ENCODE measurements around the gene PCDHB14. TPM values are rescaled to one million over a fixed set of nuclear protein-coding genes. Genes with fewer than 3 reads are reported as not detected.
"Not testable (repeated sequence)": the region's sequence is repeated elsewhere in the genome, so short reads cannot be mapped to it uniquely, and the experiment has no call there.

The PCDHB14 gene
- total RNA-seq, 6 experiments from 2014 or later, result 0.44 to 1.0 (median 0.86) TPM

DNA sequence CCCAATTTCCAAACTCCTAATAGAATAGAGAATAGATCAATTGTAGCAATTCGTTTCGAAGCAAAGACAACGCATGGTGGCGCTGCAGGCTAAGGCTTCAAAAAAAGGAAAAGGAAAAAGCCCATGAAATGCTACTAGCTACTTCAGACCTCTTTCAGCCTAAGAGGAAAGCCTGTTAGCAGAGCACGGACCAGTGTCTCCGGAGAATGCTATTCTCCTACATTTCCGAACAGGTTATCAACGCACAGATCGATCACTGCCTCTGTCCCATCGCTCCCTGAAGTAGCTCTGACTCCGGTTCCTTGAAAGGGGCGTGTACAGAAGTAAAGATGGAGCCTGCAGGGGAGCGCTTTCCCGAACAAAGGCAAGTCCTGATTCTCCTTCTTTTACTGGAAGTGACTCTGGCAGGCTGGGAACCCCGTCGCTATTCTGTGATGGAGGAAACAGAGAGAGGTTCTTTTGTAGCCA lies 22.1 kb downstream of the PCDHB14 start, which contains the start of gene PCDHB15:
TSS of gene PCDHB15 (plus strand) at position 146 of the 468 bp plus-strand sequence. CDS start at position 330, 184 bp downstream.
- WGBS (ENCODE audit: insufficient coverage, low coverage, low lambda C conversion rate, missing lambda C conversion rate), result 7% methylated on average over 14 of the region's 16 CpGs
- Histone ChIP-seq H3K4me1 (no peaks in the 10 kb centered on the region), H3K4me3 (no peak within 1 kb of the TSS), H3K9me3 (peaks cover 0 to 22% (median 5%) of the 10 kb centered on the region in 4 donors), H3K36me3 (no peaks in the 10 kb centered on the region), H3K27me3 (no peaks in the 10 kb centered on the region), H3K27ac (no peak within 1 kb of the TSS)
- no peak for DNase-seq
- intact Hi-C loops (cut with DNase I), result loop anchor here in 1 of 2 donors (10.0 kb wide), 1 partner anchor 170 kb away; the partner anchor contains the start of genes PCDHGA10 and PCDHGB7
- ATAC-seq, result no peak
- TF ChIP-seq CTCF (IDR thresholded peaks at IDR 0.05) (no peak), POLR2A (IDR thresholded peaks at IDR 0.05) (no peak)

DNA sequence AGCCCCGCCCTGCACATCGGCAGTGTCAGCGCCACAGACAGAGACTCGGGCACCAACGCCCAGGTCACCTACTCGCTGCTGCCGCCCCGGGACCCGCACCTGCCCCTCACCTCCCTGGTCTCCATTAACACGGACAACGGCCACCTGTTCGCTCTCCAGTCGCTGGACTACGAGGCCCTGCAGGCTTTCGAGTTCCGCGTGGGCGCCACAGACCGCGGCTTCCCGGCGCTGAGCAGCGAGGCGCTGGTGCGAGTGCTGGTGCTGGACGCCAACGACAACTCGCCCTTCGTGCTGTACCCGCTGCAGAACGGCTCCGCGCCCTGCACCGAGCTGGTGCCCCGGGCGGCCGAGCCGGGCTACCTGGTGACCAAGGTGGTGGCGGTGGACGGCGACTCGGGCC lies 23.8 kb downstream of the PCDHB14 start:
- H3K36me3 ChIP-seq, H3K27me3 ChIP-seq, H3K27ac ChIP-seq, H3K4me3 ChIP-seq, ATAC-seq, DNase-seq, H3K4me1 ChIP-seq: not testable (repeated sequence)
- 35% methylated on average over 4 of the region's 42 CpGs for WGBS (ENCODE audit: insufficient coverage, low coverage, low lambda C conversion rate, missing lambda C conversion rate)
- intact Hi-C loops (cut with DNase I), result loop anchor here in 1 of 2 donors (10.0 kb wide), 1 partner anchor 168 kb away; the partner anchor contains the start of genes PCDHGA10 and PCDHGB7
- peaks cover 0 to 23% (median 3%) of the 10 kb centered on the region in 4 donors for H3K9me3 ChIP-seq

- H3K36me3 ChIP-seq, DNase-seq, ATAC-seq, H3K27me3 ChIP-seq, H3K4me3 ChIP-seq, H3K4me1 ChIP-seq, H3K27ac ChIP-seq: not testable (repeated sequence)
- intact Hi-C loops (cut with DNase I), result loop anchor here in 1 of 2 donors (10.0 kb wide), 1 partner anchor 167 kb away; the partner anchor contains the start of genes PCDHGA10 and PCDHGB7
- peaks cover 0 to 26% (median 3%) of the 10 kb centered on the region in 4 donors for H3K9me3 ChIP-seq
- WGBS (ENCODE audit: insufficient coverage, low coverage, low lambda C conversion rate, missing lambda C conversion rate), result 61% methylated on average over 4 of the region's 34 CpGs
Measured at GRCh38 chr5:141247434-141247833, 24.3 kb downstream of the PCDHB14 start.

GRCh38 chr5:141250576-141250975 lies 27.4 kb downstream of the PCDHB14 start:
- TF ChIP-seq CTCF (IDR thresholded peaks at IDR 0.05) (no peak), POLR2A (IDR thresholded peaks at IDR 0.05) (no peak)
- DNase-seq, result no peak
- no peak for ATAC-seq
- Histone ChIP-seq H3K9me3 (peaks cover 3 to 42% (median 13%) of the 10 kb centered on the region in 4 donors), H3K27ac (no peak overlapping the region), H3K27me3 (no peaks in the 10 kb centered on the region), H3K36me3 (no peaks in the 10 kb centered on the region), H3K4me1 (no peaks in the 10 kb centered on the region), H3K4me3 (no peak overlapping the region)
- intact Hi-C loops (cut with DNase I), result no loop called here

DNA sequence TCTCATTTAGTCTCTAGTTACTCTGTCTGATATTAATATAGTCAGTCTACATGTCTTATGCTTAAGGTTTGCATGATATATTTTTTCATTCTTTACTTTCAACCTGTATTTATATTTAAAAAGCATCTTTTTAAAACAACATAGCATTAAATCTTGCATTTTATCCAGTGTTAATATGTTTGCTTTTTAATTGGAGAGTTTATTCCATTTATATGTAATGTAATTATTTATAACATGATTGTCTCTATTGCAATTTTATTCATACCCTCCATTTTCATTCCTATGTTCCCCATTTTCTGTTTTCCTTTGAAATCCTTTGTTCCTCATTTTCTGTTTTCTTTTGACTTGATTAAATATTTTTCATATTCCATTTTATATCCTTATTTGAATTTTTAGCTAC lies 35.3 kb downstream of the PCDHB14 start:
- TF ChIP-seq POLR2A (IDR thresholded peaks at IDR 0.05) (no peak), CTCF (IDR thresholded peaks at IDR 0.05) (no peak)
- no peak overlapping the region for H3K27ac ChIP-seq
- H3K27me3 ChIP-seq, result no peaks in the 10 kb centered on the region
- H3K4me3 ChIP-seq, result no peak overlapping the region
- no peaks in the 10 kb centered on the region for H3K4me1 ChIP-seq
- ATAC-seq (no peak), DNase-seq (no peak)
- H3K36me3 ChIP-seq, result no peaks in the 10 kb centered on the region
- intact Hi-C loops (cut with DNase I), result no loop called here
- H3K9me3 ChIP-seq, result peaks cover 3 to 81% (median 51%) of the 10 kb centered on the region in 4 donors

DNA sequence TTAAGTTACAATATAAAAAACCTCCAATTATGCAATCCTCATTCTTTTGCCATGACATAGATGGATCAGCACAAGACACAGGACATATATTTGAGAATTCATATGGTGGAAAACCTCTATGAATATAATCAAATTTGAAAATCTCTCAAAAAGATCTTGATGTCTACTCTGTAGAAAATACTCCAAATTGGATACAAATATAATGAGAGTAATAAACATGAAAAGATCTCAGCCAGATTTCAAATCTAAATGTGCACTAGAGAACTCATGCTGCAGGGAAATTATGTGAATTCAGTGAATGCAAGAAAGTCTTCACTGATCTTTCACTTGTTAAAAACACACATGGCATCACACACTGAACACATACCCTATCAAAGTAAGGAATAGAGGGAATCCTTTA lies 35.8 kb downstream of the PCDHB14 start:
- intact Hi-C loops (cut with DNase I), result no loop called here
- no peak for TF ChIP-seq POLR2A (IDR thresholded peaks at IDR 0.05)
- Histone ChIP-seq H3K27me3 (no peaks in the 10 kb centered on the region), H3K4me3 (no peak overlapping the region), H3K9me3 (peaks cover 3 to 81% (median 51%) of the 10 kb centered on the region in 4 donors), H3K36me3 (no peaks in the 10 kb centered on the region), H3K4me1 (no peaks in the 10 kb centered on the region), H3K27ac (no peak overlapping the region)
- ATAC-seq, result no peak
- DNase-seq, result no peak
